ENCODE measurements around the gene BASP1. TPM values are rescaled to one million over a fixed set of nuclear protein-coding genes. Genes with fewer than 3 reads are reported as not detected.

The BASP1 gene
- total and polyA plus RNA-seq, 11 donors: 0.66 to 13.6 (median 2.8) TPM

GRCh38 chr5:17214893-17215292 is 2.5 kb upstream of the BASP1 start:
- peaks cover 4 to 73% (median 32%) of the 10 kb centered on the region in 9 donors for H3K27me3 ChIP-seq
- WGBS, 4 donors: 80 to 86% (median 84%) methylated on average over 2 of the region's 2 CpGs

GRCh38 chr5:17215361-17215760 is 2.1 kb upstream of the BASP1 start:
- H3K27me3 ChIP-seq: peaks cover 4 to 74% (median 35%) of the 10 kb centered on the region in 9 donors
- H3K36me3 ChIP-seq: no peaks in the 10 kb centered on the region
- no peak overlapping the region for H3K4me3 ChIP-seq
- H3K9me3 ChIP-seq: no peaks in the 10 kb centered on the region
- intact Hi-C loops (cut with DNase I): loop anchor here in 8 of 10 donors (2.0 to 10.0 kb wide), 4 partner anchors 1069 to 1099 kb away; no protein-coding TSS in a partner anchor
- DNase-seq: no peak
- TF ChIP-seq POLR2A (IDR thresholded peaks at IDR 0.05): no peak
- no peak for TF ChIP-seq CTCF (IDR thresholded peaks at IDR 0.05)
- H3K4me1 ChIP-seq: peaks cover 0 to 28% (median 9%) of the 10 kb centered on the region in 12 donors
- WGBS, 4 donors: 68 to 80% (median 77%) methylated on average over 2 of the region's 2 CpGs
- ATAC-seq: no peak
- H3K27ac ChIP-seq: no peak overlapping the region

More at GRCh38 chr5:17214893-17215292, 2.5 kb upstream of the BASP1 start:
- H3K9me3 ChIP-seq: no peaks in the 10 kb centered on the region
- peaks cover 0 to 28% (median 9%) of the 10 kb centered on the region in 12 donors for H3K4me1 ChIP-seq
- ATAC-seq (no peak), DNase-seq (no peak)
- intact Hi-C loops (cut with DNase I): loop anchor here in 8 of 10 donors (2.0 to 10.0 kb wide), 4 partner anchors 1070 to 1100 kb away; no protein-coding TSS in a partner anchor
- no peak for TF ChIP-seq POLR2A (IDR thresholded peaks at IDR 0.05)
- TF ChIP-seq CTCF (IDR thresholded peaks at IDR 0.05): no peak
- H3K4me3 ChIP-seq: no peak overlapping the region
- H3K27ac ChIP-seq: no peak overlapping the region
- no peaks in the 10 kb centered on the region for H3K36me3 ChIP-seq

- Histone ChIP-seq H3K4me3 (peak overlapping the region in 7 of 12 donors; percentile 2 to 51 (median 19)), H3K4me1 (peaks cover 0 to 28% (median 9%) of the 10 kb centered on the region in 12 donors), H3K9me3 (no peaks in the 10 kb centered on the region), H3K36me3 (no peaks in the 10 kb centered on the region), H3K27ac (no peak overlapping the region), H3K27me3 (peaks cover 4 to 77% (median 34%) of the 10 kb centered on the region in 9 donors)
- ATAC-seq (peak in 3 of 4 donors; percentile 60 to 68 (median 66)), DNase-seq (peak; percentile 56 to 79 (median 68))
- peak; percentile 47 to 81 (median 71) for TF ChIP-seq CTCF (IDR thresholded peaks at IDR 0.05)
- no peak for TF ChIP-seq POLR2A (IDR thresholded peaks at IDR 0.05)
- intact Hi-C loops (cut with DNase I): loop anchor here in 9 of 10 donors (2.0 to 10.0 kb wide), 5 partner anchors 1068 to 1098 kb away; no protein-coding TSS in a partner anchor
- 1 to 2% (median 1%) methylated on average over 53 to 59 of the region's 59 CpGs for WGBS, 4 donors
Measured at GRCh38 chr5:17216176-17216973, 1.1 kb upstream of the BASP1 start.

GRCh38 chr5:17216974-17217492 is 398 bp upstream of the BASP1 start:
- H3K4me3 ChIP-seq: peak overlapping the region in 8 of 12 donors; percentile 44 to 63 (median 50)
- ATAC-seq: peak in 2 of 4 donors; percentile 12 to 43
- no peaks in the 10 kb centered on the region for H3K9me3 ChIP-seq
- DNase-seq: peak in 2 of 5 donors; percentile 29 to 32
- peaks cover 0 to 28% (median 9%) of the 10 kb centered on the region in 12 donors for H3K4me1 ChIP-seq
- H3K27me3 ChIP-seq: peaks cover 4 to 78% (median 31%) of the 10 kb centered on the region in 9 donors
- TF ChIP-seq CTCF (IDR thresholded peaks at IDR 0.05): no peak
- no peak for TF ChIP-seq POLR2A (IDR thresholded peaks at IDR 0.05)
- H3K36me3 ChIP-seq: no peaks in the 10 kb centered on the region
- H3K27ac ChIP-seq: no peak overlapping the region
- intact Hi-C loops (cut with DNase I): loop anchor here in 9 of 10 donors (2.0 to 10.0 kb wide), 5 partner anchors 1068 to 1098 kb away; no protein-coding TSS in a partner anchor
- WGBS, 4 donors: 3 to 5% (median 3%) methylated on average over 13 to 22 of the region's 22 CpGs
